ENCODE data around the gene CD3E. TPM values are rescaled to one million over a fixed set of nuclear protein-coding genes. Genes with fewer than 3 reads are reported as not detected.

Gene CD3E
- total and polyA plus RNA-seq, 2 of the 13 experiments (the other 11 are each of a cell fraction or from before 2014, with no cell fraction given), result not detected

- ChIA-PET POLR2A (no interaction called here), CTCF (ENCODE audit: low intra/inter-chr PET ratio, low total read pairs) (no interaction called here)
- in situ Hi-C loops (cut with HindIII; ENCODE audit: extremely low pct_ligation_motif_present, low pct_unique_long_range_greater_than_20kb), result no loop called here
- no TSS peak for BruUV-seq (replicated peaks)
- no peaks in the 10 kb centered on the region for H3K9me3 ChIP-seq (ENCODE audit: low read length)
- DNase-seq (ENCODE audit: low spot score) (no peak), ATAC-seq (no peak), FAIRE-seq (no peak)
- no peaks in the 10 kb centered on the region for H3K36me3 ChIP-seq (replicated peaks in 1 of 2; ENCODE audit: control insufficient read depth in 1 of 2, insufficient read depth in 2 of 2, low read length in 2 of 2)
- no peaks in the 10 kb centered on the region for H4K20me1 ChIP-seq (ENCODE audit: insufficient read depth, low read length)
- H3K4me1 ChIP-seq (ENCODE audit: insufficient read depth, low read length), result no peaks in the 10 kb centered on the region
- 43% methylated on average over 8 of the region's 8 CpGs for WGBS (ENCODE audit: low lambda C conversion rate)
- no peaks in the 10 kb centered on the region for H3K79me2 ChIP-seq (ENCODE audit: insufficient read depth, low read length)
- no peak overlapping the region for H3K4me3 ChIP-seq (replicated peaks in 1 of 3; ENCODE audit: insufficient read depth in 1 of 3, low read depth in 2 of 3, low read length in 3 of 3)
- H3K27me3 ChIP-seq (ENCODE audit: control insufficient read depth in 1 of 2, insufficient read depth in 2 of 2, low read length in 2 of 2), result peaks cover 0 to 36% of the 10 kb centered on the region in 2 experiments; a peak in 4 of 5 replicates
- no peak overlapping the region for H3K4me2 ChIP-seq (ENCODE audit: low read depth, low read length)
- H3K9ac ChIP-seq (ENCODE audit: insufficient read depth, low read depth, low read length), result no peak overlapping the region
- intact Hi-C loops (cut with micrococcal nuclease; ENCODE audit: unreplicated experiment), result no loop called here
- no peak overlapping the region for H3K27ac ChIP-seq (ENCODE audit: extremely low read length, insufficient read depth, low read length)
- no peak overlapping the region for H2AFZ ChIP-seq (ENCODE audit: low read length)
- TF ChIP-seq ZNF275 (CRISPR knock-in tag; IDR thresholded peaks at IDR 0.05; ENCODE audit: borderline replicate concordance), result no peak
- TF ChIP-seq ZNF431 (CRISPR knock-in tag; IDR thresholded peaks at IDR 0.05; ENCODE audit: borderline replicate concordance, low read depth), result no peak
- TF ChIP-seq HMGA1 (CRISPR knock-in tag; conservative IDR thresholded peaks at IDR 0.05), result no peak
- TF ChIP-seq, protein P1, sequence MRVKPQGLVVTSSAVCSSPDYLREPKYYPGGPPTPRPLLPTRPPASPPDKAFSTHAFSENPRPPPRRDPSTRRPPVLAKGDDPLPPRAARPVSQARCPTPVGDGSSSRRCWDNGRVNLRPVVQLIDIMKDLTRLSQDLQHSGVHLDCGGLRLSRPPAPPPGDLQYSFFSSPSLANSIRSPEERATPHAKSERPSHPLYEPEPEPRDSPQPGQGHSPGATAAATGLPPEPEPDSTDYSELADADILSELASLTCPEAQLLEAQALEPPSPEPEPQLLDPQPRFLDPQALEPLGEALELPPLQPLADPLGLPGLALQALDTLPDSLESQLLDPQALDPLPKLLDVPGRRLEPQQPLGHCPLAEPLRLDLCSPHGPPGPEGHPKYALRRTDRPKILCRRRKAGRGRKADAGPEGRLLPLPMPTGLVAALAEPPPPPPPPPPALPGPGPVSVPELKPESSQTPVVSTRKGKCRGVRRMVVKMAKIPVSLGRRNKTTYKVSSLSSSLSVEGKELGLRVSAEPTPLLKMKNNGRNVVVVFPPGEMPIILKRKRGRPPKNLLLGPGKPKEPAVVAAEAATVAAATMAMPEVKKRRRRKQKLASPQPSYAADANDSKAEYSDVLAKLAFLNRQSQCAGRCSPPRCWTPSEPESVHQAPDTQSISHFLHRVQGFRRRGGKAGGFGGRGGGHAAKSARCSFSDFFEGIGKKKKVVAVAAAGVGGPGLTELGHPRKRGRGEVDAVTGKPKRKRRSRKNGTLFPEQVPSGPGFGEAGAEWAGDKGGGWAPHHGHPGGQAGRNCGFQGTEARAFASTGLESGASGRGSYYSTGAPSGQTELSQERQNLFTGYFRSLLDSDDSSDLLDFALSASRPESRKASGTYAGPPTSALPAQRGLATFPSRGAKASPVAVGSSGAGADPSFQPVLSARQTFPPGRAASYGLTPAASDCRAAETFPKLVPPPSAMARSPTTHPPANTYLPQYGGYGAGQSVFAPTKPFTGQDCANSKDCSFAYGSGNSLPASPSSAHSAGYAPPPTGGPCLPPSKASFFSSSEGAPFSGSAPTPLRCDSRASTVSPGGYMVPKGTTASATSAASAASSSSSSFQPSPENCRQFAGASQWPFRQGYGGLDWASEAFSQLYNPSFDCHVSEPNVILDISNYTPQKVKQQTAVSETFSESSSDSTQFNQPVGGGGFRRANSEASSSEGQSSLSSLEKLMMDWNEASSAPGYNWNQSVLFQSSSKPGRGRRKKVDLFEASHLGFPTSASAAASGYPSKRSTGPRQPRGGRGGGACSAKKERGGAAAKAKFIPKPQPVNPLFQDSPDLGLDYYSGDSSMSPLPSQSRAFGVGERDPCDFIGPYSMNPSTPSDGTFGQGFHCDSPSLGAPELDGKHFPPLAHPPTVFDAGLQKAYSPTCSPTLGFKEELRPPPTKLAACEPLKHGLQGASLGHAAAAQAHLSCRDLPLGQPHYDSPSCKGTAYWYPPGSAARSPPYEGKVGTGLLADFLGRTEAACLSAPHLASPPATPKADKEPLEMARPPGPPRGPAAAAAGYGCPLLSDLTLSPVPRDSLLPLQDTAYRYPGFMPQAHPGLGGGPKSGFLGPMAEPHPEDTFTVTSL (CRISPR knock-in tag; IDR thresholded peaks at IDR 0.05; ENCODE audit: borderline replicate concordance), result no peak
- TF ChIP-seq NCOA2 (CRISPR knock-in tag; IDR thresholded peaks at IDR 0.05), result no peak
- no peak for TF ChIP-seq ZNF746 (CRISPR knock-in tag; IDR thresholded peaks at IDR 0.05)
- TF ChIP-seq SETDB1 (CRISPR knock-in tag; IDR thresholded peaks at IDR 0.05; ENCODE audit: borderline replicate concordance), result no peak
- no peak for TF ChIP-seq STAG1 (CRISPR knock-in tag; IDR thresholded peaks at IDR 0.05)
- TF ChIP-seq ZNF350 (CRISPR knock-in tag; IDR thresholded peaks at IDR 0.05; ENCODE audit: borderline replicate concordance, low read depth), result no peak
- TF ChIP-seq ZNF646 (CRISPR knock-in tag; IDR thresholded peaks at IDR 0.05), result no peak
- no peak for TF ChIP-seq CREM (IDR thresholded peaks at IDR 0.05)
- no peak for TF ChIP-seq CREM (CRISPR knock-in tag; IDR thresholded peaks at IDR 0.05)
Observed at GRCh38 chr11:118305726-118306125, 1.2 kb downstream of the CD3E start.
